Peyer's patch (tissue), 4 donors: ENCODE measurements around the gene SAMSN1.

Experiments used
- POLR2A ChIP-seq, 2 donors: fragments of 450-650 bp; IDR thresholded peaks; one replicate each; pipeline ENCODE4 v1.5.1; 2017; ENCODE audit warnings: antibody characterized with exemption in 2 of 2, mild to moderate bottlenecking in 2 of 2, moderate library complexity in 2 of 2
- TF ChIP-seq, protein P1 (sequence below), 6 experiments: fragments of 450-650 bp in 4 of 6; fragments of 200-600 bp in 2 of 6; sonication (generic) in 1 of 6; IDR thresholded peaks; one replicate each; pipeline ENCODE4 v1.5.1; 2017 to 2019; ENCODE audit warnings: antibody characterized with exemption in 6 of 6, mild to moderate bottlenecking in 3 of 6, moderate library complexity in 1 of 6

DNA sequence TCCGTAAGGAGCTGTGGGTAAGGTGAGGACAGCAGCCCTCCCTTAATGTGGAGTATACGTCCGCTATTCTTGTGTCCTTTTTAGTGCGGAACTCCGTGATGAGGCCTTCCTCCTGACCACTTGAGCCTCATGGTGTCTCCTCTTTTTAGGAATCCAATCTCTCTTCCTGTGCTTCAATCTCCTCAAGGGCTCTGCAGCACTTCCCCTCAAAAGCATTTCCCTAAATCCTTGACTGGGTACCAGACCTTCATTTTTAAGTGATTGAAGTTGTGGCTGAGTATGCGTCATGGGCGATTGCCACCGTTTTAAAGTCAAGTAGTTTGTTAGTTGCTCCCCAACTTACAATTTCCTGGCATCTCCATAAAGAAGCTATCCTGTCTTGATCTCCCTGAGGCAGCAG, 62.8 kb downstream of the SAMSN1 start:
- TF ChIP-seq, protein P1, sequence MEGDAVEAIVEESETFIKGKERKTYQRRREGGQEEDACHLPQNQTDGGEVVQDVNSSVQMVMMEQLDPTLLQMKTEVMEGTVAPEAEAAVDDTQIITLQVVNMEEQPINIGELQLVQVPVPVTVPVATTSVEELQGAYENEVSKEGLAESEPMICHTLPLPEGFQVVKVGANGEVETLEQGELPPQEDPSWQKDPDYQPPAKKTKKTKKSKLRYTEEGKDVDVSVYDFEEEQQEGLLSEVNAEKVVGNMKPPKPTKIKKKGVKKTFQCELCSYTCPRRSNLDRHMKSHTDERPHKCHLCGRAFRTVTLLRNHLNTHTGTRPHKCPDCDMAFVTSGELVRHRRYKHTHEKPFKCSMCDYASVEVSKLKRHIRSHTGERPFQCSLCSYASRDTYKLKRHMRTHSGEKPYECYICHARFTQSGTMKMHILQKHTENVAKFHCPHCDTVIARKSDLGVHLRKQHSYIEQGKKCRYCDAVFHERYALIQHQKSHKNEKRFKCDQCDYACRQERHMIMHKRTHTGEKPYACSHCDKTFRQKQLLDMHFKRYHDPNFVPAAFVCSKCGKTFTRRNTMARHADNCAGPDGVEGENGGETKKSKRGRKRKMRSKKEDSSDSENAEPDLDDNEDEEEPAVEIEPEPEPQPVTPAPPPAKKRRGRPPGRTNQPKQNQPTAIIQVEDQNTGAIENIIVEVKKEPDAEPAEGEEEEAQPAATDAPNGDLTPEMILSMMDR (IDR thresholded peaks at IDR 0.05), result no peak
- TF ChIP-seq POLR2A (IDR thresholded peaks at IDR 0.05), result no peak
